Astrocyte of the cerebellum (primary cell): ENCODE results near the gene SEPTIN10.
A peak's percentile ranks its signal among the peaks of the same experiment; 100 is the strongest.

Experiments
- DNase-seq: peaks from one replicate; pipeline ENCODE4 v3.0.0-alpha.2; 2011; ENCODE audit warnings: low read depth
- H3K4me3 ChIP-seq: 2 replicates; pipeline ENCODE4 v1.5.1; 2011; ENCODE audit warnings: mild to moderate bottlenecking, low read depth, low read length, moderate library complexity
- in situ Hi-C: cut with HindIII; loops from 2 replicates; pipeline ENCODE4 v1.10.0; 2017; ENCODE audit warnings: low sequenced_read_pairs
- TF ChIP-seq, protein P1 (sequence below): IDR thresholded peaks from 2 replicates; pipeline ENCODE4 v1.5.1; 2012; ENCODE audit warnings: low read length, low read depth, moderate library complexity, mild to moderate bottlenecking; ENCODE audit errors: missing control alignments

Gene SEPTIN10

DNA sequence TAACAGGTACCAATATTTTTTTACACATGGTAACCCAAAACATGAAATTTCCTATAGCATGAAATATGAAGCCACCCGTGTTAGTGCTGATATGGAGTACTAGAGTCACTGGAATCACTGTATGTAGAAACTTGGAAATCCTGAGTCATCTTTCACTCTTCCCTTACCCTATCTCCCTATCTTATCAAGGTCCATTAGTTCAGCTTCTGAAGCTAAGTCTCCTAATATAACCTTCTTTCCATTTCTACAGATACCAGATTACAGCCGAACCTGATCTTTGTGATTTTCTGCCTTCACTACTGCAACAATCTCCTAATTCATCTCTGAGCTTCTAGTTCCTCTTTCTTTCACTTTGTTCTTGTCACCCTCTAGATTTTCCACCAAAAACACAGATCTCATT is 59.0 kb downstream of the SEPTIN10 start:
- TF ChIP-seq, protein P1, sequence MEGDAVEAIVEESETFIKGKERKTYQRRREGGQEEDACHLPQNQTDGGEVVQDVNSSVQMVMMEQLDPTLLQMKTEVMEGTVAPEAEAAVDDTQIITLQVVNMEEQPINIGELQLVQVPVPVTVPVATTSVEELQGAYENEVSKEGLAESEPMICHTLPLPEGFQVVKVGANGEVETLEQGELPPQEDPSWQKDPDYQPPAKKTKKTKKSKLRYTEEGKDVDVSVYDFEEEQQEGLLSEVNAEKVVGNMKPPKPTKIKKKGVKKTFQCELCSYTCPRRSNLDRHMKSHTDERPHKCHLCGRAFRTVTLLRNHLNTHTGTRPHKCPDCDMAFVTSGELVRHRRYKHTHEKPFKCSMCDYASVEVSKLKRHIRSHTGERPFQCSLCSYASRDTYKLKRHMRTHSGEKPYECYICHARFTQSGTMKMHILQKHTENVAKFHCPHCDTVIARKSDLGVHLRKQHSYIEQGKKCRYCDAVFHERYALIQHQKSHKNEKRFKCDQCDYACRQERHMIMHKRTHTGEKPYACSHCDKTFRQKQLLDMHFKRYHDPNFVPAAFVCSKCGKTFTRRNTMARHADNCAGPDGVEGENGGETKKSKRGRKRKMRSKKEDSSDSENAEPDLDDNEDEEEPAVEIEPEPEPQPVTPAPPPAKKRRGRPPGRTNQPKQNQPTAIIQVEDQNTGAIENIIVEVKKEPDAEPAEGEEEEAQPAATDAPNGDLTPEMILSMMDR = no peak

DNA sequence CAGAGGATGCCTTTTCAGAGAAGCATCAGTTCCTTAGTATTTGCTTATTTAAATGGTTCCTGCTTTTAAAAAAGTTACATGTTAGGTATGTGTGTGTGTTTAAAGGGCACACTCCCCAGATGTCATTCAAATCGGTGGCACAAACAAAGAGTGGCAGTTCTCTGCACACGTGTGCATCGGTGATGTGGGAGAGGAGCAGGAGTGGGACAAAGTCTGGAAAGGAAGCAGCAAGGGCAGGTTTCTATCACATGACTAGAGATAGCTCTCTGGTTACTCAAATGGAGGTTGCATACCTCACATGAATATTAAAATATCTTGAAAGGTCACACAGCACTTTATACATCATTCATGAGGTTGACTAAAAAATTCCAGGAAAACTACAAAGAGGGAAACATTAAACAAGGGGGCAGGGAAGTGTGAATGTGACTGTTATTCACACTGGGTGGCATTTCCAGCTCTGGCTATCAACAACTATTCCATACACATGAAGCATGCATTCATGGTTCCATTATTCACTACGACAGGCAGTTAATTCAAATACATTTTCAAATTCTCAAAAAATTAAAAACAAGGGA is 64.7 kb downstream of the SEPTIN10 start:
- DNase-seq = no peak
- in situ Hi-C loops = loop anchor here (10.0 kb wide), 1 partner anchor 176 kb away; no protein-coding TSS in a partner anchor
- TF ChIP-seq, protein P1 = no peak
- no peak overlapping the region for H3K4me3 ChIP-seq

More for the DNA sequence above, 59.0 kb downstream of the SEPTIN10 start:
- in situ Hi-C loops = loop anchor here (5.0 kb wide), 1 partner anchor 93 kb away; no protein-coding TSS in a partner anchor
- no peak overlapping the region for H3K4me3 ChIP-seq
- no peak for DNase-seq

DNA sequence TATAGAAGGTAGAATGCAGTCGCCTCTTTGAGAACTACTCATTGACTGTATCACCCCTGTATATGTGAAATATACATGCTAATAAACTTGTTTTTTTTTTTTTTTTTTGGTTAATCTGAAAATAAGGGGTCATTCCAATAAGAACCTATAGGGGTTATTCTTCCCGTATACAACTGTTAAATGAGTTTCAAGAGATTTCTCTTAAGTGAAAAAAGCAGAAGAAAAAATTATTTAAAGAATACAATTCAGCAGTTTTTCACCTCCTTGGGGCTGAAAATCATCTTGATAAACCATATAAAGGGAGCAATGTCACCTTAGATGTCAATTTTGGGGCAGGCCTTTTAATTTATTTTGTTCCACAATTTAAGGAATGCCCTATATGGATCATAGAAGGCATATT is 66.5 kb downstream of the SEPTIN10 start:
- TF ChIP-seq, protein P1 = no peak
- no peak for DNase-seq
- no peak overlapping the region for H3K4me3 ChIP-seq
- in situ Hi-C loops = loop anchor here (10.0 kb wide), 1 partner anchor 178 kb away; no protein-coding TSS in a partner anchor

DNA sequence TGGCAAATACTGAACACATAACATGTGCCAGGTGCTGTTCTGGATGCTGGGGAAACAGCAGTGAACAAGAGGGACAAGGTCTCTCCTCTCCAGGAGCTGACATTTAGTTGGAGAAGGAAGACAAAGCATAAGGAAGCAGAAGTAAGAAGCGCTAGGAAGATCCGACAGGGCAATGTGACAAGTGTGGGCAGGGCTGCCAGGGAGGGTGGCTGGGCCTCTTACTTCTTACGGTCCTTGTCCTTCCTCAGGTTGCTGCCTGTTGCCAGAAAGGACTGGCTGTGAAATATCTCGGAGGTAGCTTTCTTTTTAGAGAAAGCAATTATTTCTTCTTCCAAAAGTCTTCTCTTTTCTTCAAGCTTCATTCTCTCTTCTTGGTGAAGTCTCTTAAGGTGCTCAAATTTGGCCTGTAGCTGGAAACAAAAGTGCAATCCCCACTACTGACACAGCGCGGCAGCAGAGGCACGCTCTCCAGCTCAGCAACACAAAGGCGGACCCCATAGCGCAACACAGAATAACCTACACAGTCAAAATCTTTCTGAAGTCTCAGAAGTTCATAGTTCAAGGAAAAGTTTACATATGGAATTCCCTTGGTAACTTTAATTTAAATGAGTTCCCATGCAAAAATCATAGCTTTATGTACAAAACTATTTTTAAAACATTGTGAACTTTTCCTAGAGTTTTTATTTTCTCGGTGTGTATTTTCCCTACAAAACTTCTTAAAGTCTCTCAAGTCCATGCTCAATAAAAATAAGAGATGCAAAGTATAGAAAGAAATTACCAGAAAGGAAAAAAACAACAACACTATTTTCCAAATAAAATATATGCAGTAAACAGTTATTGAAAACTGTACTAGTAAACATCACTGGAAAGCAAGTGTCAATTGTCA is 67.7 kb downstream of the SEPTIN10 start:
- in situ Hi-C loops = loop anchor here (10.0 kb wide), 1 partner anchor 179 kb away; no protein-coding TSS in a partner anchor
- DNase-seq = peak; percentile 41
- TF ChIP-seq, protein P1 = peak; percentile 97
- no peak overlapping the region for H3K4me3 ChIP-seq

DNA sequence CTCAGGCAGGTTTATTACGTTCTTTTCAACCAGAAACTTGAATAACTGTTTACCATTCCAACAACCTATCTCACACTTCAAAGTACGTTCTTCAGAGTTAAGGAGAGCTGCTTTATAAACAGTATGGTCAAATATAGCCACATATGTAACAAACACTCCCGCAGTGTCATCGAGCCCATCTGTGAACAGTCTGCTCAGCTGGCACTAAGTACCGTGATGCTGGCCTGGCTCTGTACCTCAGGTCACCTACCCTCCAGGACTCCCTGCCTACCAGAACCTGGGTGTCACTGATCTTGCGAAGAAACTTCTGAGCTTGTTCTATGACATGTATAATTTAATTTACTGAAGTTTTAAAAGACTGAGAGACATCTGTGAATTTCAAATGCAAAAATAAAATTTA is 71.4 kb downstream of the SEPTIN10 start:
- no peak overlapping the region for H3K4me3 ChIP-seq
- TF ChIP-seq, protein P1 = no peak
- in situ Hi-C loops = loop anchor here (10.0 kb wide), 1 partner anchor 182 kb away; no protein-coding TSS in a partner anchor
- DNase-seq = no peak

DNA sequence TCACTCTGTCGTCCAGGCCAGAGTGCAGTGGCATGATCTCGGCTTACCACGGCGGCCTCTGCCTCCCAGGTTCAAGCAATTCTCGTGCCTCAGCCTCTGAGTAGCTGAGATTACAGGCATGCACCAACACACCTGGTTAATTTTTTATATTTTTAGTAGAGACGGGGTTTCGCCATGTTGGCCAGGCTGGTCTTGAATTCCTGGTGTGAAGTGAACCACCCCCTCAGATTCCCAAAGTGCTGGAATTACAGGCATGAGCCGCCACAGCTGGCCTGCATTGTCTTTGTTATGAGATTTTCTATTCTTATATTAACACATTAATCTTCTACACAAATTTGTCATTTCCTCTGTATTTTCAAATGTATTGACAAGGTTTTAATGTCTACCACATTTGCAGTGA is 75.2 kb downstream of the SEPTIN10 start:
- TF ChIP-seq, protein P1 = no peak
- in situ Hi-C loops = no loop called here
- no peak for DNase-seq
- H3K4me3 ChIP-seq = no peak overlapping the region
